Fibroblast of skin of back (primary cell): ENCODE results near the gene SENP1.

Source experiments
- DNase-seq: peaks from one replicate; pipeline ENCODE4 v3.0.0-alpha.2; 2013

SENP1 gene

DNA sequence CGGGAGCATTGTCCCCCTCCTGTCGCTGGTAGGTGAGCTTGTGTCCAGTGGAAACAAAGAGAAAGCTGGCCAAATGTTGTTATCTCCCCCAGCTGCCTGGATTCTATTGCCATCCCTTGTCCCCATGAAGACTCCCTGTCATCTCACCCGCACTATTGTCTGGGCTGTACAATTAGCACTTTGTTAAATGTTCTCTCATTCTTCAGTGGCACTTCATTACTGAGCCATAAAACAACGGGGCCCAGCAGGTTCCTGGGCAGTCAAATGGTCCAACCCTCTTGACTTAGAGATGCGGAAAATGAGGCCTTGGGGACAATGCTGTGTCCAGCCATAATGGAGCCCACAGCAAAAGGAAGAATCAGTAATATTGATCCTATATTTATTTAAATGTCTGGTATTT lies 88.4 kb downstream of the SENP1 start:
- no peak for DNase-seq

DNA sequence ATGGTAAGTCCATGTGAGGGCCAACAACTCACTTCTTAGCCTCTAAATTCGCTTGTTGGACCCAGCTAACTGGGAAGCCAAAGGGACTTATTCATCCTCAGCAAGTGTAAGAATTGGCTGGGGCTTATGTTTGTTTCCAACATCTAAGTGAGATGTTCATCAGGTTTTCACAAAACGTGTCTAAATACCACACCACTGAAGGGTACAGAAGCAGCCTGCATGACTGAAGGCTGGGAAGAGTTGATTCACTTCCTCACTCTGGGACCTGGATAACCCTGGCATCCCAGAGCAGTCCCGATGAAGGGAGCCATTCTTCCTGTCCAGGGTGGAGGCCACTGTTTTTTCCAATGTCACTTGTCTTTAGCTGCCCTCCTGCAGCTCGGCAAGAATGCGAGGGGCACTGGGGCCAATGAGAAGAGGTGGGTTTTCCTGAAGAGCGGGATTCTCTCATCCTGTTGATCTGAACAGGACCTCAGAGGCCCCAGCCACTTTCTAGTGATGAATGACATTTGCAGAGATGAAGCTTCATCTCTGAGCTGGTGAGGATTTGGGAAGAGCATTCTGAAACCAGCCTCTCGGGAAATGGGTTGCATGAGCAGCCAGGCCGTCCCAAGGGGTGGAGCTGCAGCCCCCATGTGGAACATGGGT lies 89.4 kb downstream of the SENP1 start:
- DNase-seq = no peak

DNA sequence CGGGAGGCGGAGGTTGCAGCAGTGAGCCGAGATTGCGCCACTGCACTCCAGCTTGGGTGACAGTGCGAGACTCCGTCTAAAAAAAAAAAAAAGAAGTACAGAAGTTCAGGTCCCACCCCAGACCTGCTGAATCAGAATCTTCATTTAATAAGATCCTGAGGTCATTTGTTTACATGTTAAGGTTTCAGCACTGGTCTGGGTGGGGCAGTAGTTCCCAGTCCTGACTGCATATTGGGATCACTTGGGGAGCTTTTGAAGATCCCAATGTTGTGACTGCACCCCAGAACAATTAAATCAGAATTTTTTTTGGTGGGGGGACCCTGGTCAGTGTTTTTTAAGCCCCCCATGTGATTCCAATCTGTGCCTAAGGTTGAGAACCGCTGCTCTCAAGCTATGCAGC lies 89.9 kb downstream of the SENP1 start:
- DNase-seq = no peak

DNA sequence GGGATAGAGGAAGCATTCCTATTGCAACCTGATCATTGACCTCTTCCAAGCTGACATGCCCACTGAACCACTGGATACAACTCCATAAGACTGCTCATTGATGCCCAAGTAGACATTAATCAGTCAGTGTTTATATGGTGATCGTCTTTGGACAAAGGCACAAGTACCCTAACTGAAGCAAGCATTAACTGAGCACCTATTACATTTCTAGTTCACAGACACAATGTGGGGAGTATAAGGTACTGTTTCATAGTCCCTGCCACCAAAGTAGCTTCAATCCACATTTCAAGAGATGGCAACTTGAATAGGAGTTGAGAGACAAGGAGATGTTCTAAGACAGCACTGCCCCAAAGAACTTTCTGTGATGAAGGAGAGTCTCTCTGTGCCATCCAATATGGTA lies 90.8 kb downstream of the SENP1 start:
- no peak for DNase-seq

DNA sequence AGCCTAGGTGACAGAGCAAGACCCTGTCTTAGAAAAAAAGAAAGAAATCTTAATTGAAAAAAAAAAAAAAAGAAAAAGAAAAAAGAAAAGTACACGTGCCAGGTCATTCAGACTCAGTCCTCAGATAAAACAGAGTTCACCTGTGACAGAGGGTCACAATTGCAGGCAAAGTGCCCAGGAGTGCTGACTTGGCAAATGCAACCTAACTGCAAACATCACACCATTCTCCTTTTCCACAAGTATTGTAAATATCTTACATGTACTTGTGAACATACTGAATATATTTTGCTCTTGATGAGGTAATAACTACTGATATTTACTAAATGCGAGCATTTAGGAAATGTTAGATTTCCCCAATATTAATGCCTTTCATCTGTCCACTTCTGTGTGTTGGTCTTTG lies 92.6 kb downstream of the SENP1 start:
- no peak for DNase-seq

- DNase-seq = no peak
Observed at GRCh38 chr12:48012070-48012469, 93.8 kb downstream of the SENP1 start.

DNA sequence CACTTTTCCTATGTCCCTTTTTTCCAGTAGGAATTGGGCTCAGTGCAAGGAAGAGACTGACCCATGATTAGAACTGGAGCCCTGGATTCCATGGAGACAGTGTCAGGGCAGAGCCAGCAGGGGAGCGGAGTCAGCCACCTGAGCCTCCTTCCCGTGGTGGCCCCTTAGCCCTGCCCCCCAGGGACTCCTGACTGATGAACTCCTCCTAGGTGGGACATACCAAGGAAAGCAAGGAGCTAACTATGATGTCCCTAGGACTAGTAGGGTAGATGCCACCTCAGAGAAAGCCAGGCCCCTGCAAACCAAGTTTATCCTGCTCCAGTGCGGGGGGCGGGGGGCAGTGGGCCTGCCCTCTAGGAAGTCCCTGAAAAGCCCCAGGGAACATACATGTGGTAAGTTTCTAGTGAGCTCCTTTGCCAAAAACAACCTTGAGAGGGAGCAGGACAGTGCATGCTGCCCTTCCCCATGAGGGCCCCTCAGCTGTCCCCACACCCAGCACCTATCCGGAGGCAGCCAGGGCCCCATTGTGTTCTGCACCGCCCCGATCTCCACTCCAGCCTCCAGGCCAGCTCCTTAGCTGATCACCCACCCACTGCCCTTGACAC lies 95.4 kb downstream of the SENP1 start:
- DNase-seq = no peak

DNA sequence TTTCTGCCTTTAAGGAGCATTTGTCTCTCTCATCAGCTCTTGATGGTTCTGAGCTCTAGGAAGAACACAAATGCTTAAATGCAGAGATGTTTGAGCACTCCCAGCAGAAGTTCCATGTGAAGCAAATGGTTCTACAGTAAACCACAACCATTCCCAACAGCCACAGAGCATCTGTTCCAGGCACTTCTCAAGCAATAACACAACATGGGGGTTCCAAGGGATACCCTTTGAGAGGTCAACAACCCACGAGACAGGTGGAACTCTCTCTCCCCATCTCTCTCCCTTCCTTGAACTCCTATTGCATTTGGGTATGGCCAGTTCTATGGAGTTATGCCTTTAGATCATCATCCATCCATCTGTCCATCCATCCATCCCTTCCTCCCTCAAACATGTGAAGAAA lies 96.4 kb downstream of the SENP1 start:
- DNase-seq = no peak

DNA sequence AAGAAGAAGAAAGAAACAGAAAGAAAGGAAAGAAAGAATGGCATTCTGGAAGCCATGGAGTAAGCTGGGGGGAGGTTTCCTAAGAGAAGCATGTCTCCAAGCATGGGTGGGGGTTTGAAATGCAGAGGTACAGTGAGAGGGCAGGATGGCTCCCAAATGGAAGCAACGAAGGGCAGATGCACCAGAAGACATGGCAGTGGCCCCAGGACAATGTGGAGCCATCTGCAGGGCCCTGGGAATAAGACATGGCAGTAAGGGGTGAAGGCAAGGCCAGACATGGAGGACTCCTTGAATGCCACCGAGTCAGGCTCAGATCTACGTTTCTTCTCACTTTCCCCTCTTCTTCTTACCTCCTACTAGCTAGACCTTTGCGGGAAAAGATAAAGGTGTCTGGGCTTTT lies 96.9 kb downstream of the SENP1 start:
- no peak for DNase-seq

GRCh38 chr12:48008349-48008748 lies 97.5 kb downstream of the SENP1 start:
- no peak for DNase-seq

- no peak for DNase-seq
Observed at GRCh38 chr12:48007206-48007605, 98.7 kb downstream of the SENP1 start.

DNA sequence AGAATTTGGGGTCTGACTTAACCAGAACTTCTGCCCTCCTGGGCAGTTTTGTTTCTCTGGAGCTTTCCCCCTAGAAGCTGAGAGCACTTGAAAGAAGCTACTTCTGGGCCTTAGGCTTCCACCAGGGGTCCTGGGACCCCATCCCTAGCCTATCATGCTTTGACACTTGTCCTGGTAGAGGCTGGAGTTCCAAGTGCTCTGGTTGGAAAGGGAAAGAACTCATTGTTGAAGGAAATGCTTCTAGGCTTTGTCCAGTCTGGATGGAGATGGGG lies 100.2 kb downstream of the SENP1 start:
- DNase-seq = no peak

DNA sequence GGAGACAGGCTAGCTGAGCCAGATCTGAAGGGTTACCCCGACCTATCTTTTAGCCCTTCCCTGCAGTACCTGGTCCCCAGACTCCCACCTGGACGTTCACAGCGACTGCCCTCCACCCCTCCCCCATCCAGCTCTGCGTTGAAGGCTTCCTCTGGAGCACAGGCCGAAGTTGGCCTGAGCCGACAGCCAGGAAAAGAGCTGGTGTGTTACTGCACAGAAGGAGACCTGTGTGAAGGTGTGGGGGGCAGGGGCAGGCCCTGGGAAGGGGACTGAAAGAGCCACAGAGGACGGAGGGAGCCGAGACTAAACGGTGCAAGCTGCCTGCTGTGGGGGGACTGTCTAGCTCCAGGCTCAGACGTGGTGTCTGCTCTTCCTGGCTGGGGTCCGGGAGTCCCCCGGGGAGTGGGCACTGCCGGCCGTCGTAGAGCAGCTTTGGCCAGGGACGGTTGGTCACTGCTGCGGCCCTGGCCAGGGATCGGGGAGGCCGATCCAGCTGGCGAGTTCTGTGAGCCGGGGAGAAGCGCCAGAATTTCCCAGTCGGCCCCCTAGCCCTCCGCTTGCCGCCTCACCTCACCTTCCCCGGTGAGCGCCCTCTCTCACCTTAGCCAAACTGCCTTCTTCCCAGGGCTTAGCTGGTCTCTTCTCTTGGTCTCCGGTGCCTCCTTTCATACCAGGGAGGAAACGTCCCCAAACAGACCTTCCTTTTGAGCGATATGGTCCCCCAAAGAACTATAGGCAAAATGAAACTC lies 100.7 kb downstream of the SENP1 start:
- DNase-seq = no peak

GRCh38 chr12:48004053-48004941 lies 101.6 kb downstream of the SENP1 start, which contains the start of gene COL2A1:
Gene COL2A1, minus strand, starts transcription at chr12:48004476. Its CDS starts 155 bp downstream, at chr12:48004321.
- DNase-seq = peak; percentile 38

- no peak for DNase-seq
Observed at GRCh38 chr12:48003226-48004052, 102.4 kb downstream of the SENP1 start.

DNA sequence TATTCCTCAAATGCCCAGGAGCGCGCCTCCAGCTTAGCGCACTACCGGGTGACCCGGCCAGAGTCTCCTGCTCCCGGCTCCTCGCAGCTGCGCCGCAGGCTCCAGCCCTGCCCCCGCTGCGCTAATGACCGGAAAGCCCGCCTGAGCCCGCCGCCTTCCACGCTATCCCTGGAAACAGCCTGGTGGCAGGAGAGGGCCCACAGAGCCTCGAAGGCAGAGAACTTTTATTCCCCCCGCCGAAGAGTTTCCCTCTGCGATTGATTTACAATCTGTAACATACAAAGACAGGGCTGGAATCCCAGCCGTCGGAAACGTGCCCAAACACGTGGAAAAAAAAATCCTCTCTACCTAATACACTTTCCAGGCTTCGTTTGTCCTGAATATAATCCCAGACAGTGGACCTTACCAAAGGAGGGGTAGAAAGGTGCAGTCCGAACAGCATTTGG lies 103.1 kb downstream of the SENP1 start:
- peak; percentile 26 for DNase-seq

DNA sequence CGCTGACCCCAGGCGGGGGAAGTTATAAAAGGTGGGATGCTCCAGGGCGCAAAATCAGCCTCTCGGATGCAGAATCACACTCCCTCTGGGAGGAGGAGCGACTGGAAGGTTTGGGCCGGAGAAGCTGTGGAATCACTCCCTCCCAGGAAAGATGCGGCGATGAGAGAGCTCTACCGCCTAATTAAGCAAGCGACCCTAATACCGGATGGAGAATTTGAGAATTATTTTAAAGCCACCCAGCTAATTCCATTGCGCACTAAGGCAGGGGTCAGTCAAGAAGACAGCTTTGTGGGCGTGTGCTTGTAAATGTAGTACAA lies 103.5 kb downstream of the SENP1 start:
- DNase-seq = no peak

GRCh38 chr12:48001505-48002413 lies 104.1 kb downstream of the SENP1 start:
- peak; percentile 46 for DNase-seq

- DNase-seq = peak; percentile 68
Observed at GRCh38 chr12:48000878-48001504, 104.9 kb downstream of the SENP1 start.

DNA sequence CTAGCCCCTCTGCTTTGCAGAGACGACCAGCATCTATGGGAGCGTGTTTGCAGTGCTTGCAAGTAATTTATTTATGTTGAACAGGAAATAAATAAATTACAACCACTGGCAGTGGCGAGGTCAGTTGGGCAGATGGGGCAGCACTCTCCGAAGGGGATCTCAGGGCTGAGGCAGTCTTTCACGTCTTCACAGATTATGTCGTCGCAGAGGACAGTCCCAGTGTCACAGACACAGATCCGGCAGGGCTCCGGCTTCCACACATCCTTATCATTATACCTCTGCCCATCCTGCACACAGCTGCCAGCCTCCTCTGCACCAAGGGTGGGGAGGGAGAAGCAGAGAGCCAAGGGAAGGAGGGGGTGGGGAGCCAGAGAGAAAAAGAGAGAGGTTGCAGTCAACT lies 106.1 kb downstream of the SENP1 start:
- DNase-seq = no peak

- DNase-seq = no peak
Observed at GRCh38 chr12:47997321-47997720, 108.6 kb downstream of the SENP1 start.
